Measurements from ENCODE around the gene ATP10B. TPM values are rescaled to one million over a fixed set of nuclear protein-coding genes. Genes with fewer than 3 reads are reported as not detected.
"Not testable (repeated sequence)": the region's sequence is repeated elsewhere in the genome, so short reads cannot be mapped to it uniquely, and the experiment has no call there.

Gene ATP10B
- total and polyA plus RNA-seq, 2 of the 13 experiments (the other 11 are each of a cell fraction or from before 2014, with no cell fraction given), result not detected

DNA sequence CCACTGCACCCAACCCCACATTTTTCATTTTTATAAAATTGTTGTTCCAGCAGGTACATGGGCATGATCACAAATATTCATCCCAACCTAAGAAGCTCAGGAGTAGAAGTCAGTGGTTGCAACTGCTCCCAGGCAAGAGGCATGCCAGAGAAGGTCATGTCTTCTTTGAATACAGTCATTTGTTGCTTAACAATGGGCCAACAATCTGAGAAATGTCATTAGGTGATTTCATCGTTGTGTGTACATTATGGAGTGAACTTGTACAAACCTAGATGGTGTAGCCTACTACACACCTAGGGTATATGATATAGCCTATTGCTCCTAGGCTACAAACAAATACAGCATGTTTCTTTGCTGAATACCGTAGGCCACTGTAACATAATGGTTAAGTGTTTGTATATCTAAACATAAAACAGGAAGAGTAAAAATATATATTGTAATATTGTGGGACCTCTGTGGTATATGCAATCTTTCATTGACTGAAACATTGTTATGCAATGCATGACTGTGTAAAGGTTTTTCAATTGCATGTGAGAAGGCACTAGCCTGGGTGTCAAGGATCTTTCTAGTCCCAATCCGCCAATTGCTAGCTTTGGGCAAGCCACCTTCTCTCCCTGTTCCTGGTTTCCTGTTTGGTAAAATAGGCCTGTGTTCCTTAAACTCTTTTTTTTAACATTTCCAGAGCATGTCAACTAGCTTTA lies 27.6 kb downstream of the ATP10B start (continued):
- TF ChIP-seq ZNF180 (CRISPR knock-in tag; IDR thresholded peaks at IDR 0.05; ENCODE audit: borderline replicate concordance, low read depth) (no peak), ZNF496 (CRISPR knock-in tag; IDR thresholded peaks at IDR 0.05; ENCODE audit: insufficient replicate concordance) (no peak), GPN1 (CRISPR knock-in tag; IDR thresholded peaks at IDR 0.05; ENCODE audit: borderline replicate concordance) (no peak)

DNA sequence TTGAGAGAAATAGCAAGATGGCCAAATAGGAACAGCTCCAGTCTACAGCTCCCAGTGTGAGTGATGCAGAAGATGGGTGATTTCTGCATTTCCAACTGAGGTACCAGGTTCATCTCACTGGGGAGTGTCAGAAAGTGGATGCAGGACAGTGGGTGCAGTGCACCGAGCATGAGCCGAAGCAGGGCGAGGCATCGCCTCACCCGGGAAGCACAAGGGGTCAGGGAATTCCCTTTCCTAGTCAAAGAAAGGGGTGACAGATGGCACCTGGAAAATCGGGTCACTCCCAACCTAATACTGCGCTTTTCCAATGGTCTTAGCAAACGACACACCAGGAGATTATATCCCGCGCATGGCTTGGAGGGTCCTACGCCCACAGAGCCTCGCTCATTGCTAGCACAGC lies 39.0 kb downstream of the ATP10B start:
- H3K27ac ChIP-seq (ENCODE audit: extremely low read length, insufficient read depth, low read length); FAIRE-seq; intact Hi-C loops (cut with micrococcal nuclease; ENCODE audit: unreplicated experiment); H3K27me3 ChIP-seq (ENCODE audit: control insufficient read depth in 1 of 2, insufficient read depth in 2 of 2, low read length in 2 of 2); in situ Hi-C loops (cut with HindIII; ENCODE audit: extremely low pct_ligation_motif_present, low pct_unique_long_range_greater_than_20kb); H3K79me2 ChIP-seq (ENCODE audit: insufficient read depth, low read length); POLR2A ChIA-PET; H4K20me1 ChIP-seq (ENCODE audit: insufficient read depth, low read length); H3K36me3 ChIP-seq (replicated peaks in 1 of 2; ENCODE audit: control insufficient read depth in 1 of 2, insufficient read depth in 2 of 2, low read length in 2 of 2); H3K9ac ChIP-seq (ENCODE audit: insufficient read depth, low read depth, low read length); H3K4me1 ChIP-seq (ENCODE audit: insufficient read depth, low read length); ATAC-seq; H3K4me3 ChIP-seq (replicated peaks in 1 of 3; ENCODE audit: insufficient read depth in 1 of 3, low read depth in 2 of 3, low read length in 3 of 3); DNase-seq (ENCODE audit: low spot score); CTCF ChIA-PET (ENCODE audit: low intra/inter-chr PET ratio, low total read pairs); BruUV-seq (replicated peaks); H2AFZ ChIP-seq (ENCODE audit: low read length); H3K4me2 ChIP-seq (ENCODE audit: low read depth, low read length): not testable (repeated sequence)
- 46% methylated on average over 6 of the region's 12 CpGs for WGBS (ENCODE audit: low lambda C conversion rate)
- peaks cover 14% of the 10 kb centered on the region; the same call in 1 of the 2 replicates for H3K9me3 ChIP-seq (ENCODE audit: low read length)

DNA sequence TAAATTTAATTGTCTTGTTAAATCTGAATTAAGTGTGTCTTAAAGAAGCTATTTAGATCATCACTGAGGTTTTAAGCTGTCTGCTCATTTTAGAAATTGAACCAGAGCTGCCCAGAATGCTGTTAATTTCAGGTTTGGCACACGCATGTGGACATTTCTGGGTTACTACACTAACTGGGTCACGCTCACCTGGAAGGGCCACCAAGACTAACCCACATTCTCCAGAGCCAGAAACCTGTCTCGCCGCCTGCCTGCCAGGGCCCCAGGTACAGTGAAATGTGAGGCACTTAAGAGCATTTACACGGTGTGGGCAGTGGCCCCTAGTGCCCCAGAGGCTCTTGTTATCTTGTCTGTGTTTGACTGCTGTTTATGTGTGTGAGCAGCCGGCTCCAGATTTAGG lies 46.6 kb downstream of the ATP10B start:
- intact Hi-C loops (cut with micrococcal nuclease; ENCODE audit: unreplicated experiment) (no loop called here), in situ Hi-C loops (cut with HindIII; ENCODE audit: extremely low pct_ligation_motif_present, low pct_unique_long_range_greater_than_20kb) (no loop called here)
- H3K9me3 ChIP-seq (ENCODE audit: low read length), result no peaks in the 10 kb centered on the region
- H2AFZ ChIP-seq (ENCODE audit: low read length), result no peak overlapping the region
- DNase-seq (ENCODE audit: low spot score) (no peak), ATAC-seq (no peak), FAIRE-seq (no peak)
- no TSS peak for BruUV-seq (replicated peaks)
- POLR2A ChIA-PET, result no interaction called here
- H3K27me3 ChIP-seq (ENCODE audit: control insufficient read depth in 1 of 2, insufficient read depth in 2 of 2, low read length in 2 of 2), result no peaks in the 10 kb centered on the region
- H3K27ac ChIP-seq (ENCODE audit: extremely low read length, insufficient read depth, low read length), result no peak overlapping the region
- no peaks in the 10 kb centered on the region for H3K4me1 ChIP-seq (ENCODE audit: insufficient read depth, low read length)
- CTCF ChIA-PET (ENCODE audit: low intra/inter-chr PET ratio, low total read pairs), result no interaction called here
- H3K4me3 ChIP-seq (replicated peaks in 1 of 3; ENCODE audit: insufficient read depth in 1 of 3, low read depth in 2 of 3, low read length in 3 of 3), result no peak overlapping the region
- H3K36me3 ChIP-seq (replicated peaks in 1 of 2; ENCODE audit: control insufficient read depth in 1 of 2, insufficient read depth in 2 of 2, low read length in 2 of 2), result no peaks in the 10 kb centered on the region
- H4K20me1 ChIP-seq (ENCODE audit: insufficient read depth, low read length), result no peaks in the 10 kb centered on the region
- no peaks in the 10 kb centered on the region for H3K79me2 ChIP-seq (ENCODE audit: insufficient read depth, low read length)
- no peak overlapping the region for H3K9ac ChIP-seq (ENCODE audit: insufficient read depth, low read depth, low read length)
- H3K4me2 ChIP-seq (ENCODE audit: low read depth, low read length), result no peak overlapping the region
- WGBS (ENCODE audit: low lambda C conversion rate), result 23% methylated on average over 4 of the region's 6 CpGs
- TF ChIP-seq, protein P1, sequence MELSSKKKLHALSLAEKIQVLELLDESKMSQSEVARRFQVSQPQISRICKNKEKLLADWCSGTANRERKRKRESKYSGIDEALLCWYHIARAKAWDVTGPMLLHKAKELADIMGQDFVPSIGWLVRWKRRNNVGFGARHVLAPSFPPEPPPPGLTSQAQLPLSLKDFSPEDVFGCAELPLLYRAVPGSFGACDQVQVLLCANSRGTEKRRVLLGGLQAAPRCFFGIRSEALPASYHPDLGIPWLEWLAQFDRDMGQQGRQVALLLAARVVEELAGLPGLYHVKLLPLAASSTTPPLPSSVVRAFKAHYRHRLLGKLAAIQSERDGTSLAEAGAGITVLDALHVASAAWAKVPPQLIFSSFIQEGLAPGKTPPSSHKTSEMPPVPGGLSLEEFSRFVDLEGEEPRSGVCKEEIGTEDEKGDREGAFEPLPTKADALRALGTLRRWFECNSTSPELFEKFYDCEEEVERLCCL (CRISPR knock-in tag; IDR thresholded peaks at IDR 0.05; ENCODE audit: borderline replicate concordance), result no peak
- TF ChIP-seq, protein P2, sequence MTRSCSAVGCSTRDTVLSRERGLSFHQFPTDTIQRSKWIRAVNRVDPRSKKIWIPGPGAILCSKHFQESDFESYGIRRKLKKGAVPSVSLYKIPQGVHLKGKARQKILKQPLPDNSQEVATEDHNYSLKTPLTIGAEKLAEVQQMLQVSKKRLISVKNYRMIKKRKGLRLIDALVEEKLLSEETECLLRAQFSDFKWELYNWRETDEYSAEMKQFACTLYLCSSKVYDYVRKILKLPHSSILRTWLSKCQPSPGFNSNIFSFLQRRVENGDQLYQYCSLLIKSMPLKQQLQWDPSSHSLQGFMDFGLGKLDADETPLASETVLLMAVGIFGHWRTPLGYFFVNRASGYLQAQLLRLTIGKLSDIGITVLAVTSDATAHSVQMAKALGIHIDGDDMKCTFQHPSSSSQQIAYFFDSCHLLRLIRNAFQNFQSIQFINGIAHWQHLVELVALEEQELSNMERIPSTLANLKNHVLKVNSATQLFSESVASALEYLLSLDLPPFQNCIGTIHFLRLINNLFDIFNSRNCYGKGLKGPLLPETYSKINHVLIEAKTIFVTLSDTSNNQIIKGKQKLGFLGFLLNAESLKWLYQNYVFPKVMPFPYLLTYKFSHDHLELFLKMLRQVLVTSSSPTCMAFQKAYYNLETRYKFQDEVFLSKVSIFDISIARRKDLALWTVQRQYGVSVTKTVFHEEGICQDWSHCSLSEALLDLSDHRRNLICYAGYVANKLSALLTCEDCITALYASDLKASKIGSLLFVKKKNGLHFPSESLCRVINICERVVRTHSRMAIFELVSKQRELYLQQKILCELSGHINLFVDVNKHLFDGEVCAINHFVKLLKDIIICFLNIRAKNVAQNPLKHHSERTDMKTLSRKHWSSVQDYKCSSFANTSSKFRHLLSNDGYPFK (CRISPR knock-in tag; IDR thresholded peaks at IDR 0.05; ENCODE audit: borderline replicate concordance), result no peak
- TF ChIP-seq, protein P3, sequence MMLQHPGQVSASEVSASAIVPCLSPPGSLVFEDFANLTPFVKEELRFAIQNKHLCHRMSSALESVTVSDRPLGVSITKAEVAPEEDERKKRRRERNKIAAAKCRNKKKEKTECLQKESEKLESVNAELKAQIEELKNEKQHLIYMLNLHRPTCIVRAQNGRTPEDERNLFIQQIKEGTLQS (CRISPR knock-in tag; IDR thresholded peaks at IDR 0.05), result no peak
- TF ChIP-seq ZMAT3 (CRISPR knock-in tag; conservative IDR thresholded peaks at IDR 0.05), result no peak
- TF ChIP-seq, protein P4, sequence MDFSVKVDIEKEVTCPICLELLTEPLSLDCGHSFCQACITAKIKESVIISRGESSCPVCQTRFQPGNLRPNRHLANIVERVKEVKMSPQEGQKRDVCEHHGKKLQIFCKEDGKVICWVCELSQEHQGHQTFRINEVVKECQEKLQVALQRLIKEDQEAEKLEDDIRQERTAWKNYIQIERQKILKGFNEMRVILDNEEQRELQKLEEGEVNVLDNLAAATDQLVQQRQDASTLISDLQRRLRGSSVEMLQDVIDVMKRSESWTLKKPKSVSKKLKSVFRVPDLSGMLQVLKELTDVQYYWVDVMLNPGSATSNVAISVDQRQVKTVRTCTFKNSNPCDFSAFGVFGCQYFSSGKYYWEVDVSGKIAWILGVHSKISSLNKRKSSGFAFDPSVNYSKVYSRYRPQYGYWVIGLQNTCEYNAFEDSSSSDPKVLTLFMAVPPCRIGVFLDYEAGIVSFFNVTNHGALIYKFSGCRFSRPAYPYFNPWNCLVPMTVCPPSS (IDR thresholded peaks at IDR 0.05), result no peak
- no peak for TF ChIP-seq MAF1 (CRISPR knock-in tag; IDR thresholded peaks at IDR 0.05; ENCODE audit: borderline replicate concordance)
- TF ChIP-seq SMARCE1 (IDR thresholded peaks at IDR 0.05; ENCODE audit: borderline replicate concordance), result no peak
